H4 (cell line): ENCODE measurements around the gene GAL3ST2. TPM values are rescaled to one million over a fixed set of nuclear protein-coding genes. Genes with fewer than 3 reads are reported as not detected.
"Not testable (repeated sequence)": the region's sequence is repeated elsewhere in the genome, so short reads cannot be mapped to it uniquely, and the experiment has no call there.

Source experiments
- DNase-seq: peaks from one replicate; pipeline ENCODE4 v3.0.0-alpha.2; 2015; ENCODE audit warnings: low spot score
- total RNA-seq: library from RNA; depleted of rRNA; stranded (reverse); fragments of >200 nt; shearing (Covaris generic); gene quantifications from 2 replicates; pipeline ENCODE4 v1.2.3, GENCODE V29; 2014

GAL3ST2 gene
- total RNA-seq, 1 experiment from 2014 or later, result not detected

DNA sequence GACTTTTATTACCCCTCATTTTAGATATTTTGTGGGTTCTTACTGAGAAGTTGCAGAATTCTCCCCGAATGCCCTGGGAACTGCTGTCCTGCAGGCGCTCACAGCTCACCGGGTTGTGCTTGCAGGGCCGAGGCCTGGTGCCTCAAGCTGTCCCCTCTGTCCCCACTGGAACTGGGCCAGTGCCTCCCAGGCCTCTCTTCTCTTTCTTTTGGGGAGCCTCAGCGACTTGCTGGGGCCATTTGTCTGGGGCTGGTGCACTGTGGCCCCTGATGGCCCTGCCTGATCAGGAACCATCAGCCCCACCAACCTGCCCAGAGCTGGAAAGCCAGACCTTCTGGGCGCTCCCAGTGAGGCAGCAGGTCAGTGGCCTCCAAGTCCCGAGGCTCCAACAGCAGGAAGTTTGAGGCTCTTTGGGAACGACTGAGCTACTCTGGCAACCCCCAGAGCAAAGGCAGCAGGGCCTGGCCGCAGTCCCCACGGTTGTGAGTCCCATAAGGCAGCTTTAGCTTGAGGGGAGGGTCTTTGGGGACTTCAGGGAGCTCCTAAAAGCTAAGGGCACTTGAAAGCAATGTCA, 17.7 kb downstream of the GAL3ST2 start:
- DNase-seq, result no peak

DNA sequence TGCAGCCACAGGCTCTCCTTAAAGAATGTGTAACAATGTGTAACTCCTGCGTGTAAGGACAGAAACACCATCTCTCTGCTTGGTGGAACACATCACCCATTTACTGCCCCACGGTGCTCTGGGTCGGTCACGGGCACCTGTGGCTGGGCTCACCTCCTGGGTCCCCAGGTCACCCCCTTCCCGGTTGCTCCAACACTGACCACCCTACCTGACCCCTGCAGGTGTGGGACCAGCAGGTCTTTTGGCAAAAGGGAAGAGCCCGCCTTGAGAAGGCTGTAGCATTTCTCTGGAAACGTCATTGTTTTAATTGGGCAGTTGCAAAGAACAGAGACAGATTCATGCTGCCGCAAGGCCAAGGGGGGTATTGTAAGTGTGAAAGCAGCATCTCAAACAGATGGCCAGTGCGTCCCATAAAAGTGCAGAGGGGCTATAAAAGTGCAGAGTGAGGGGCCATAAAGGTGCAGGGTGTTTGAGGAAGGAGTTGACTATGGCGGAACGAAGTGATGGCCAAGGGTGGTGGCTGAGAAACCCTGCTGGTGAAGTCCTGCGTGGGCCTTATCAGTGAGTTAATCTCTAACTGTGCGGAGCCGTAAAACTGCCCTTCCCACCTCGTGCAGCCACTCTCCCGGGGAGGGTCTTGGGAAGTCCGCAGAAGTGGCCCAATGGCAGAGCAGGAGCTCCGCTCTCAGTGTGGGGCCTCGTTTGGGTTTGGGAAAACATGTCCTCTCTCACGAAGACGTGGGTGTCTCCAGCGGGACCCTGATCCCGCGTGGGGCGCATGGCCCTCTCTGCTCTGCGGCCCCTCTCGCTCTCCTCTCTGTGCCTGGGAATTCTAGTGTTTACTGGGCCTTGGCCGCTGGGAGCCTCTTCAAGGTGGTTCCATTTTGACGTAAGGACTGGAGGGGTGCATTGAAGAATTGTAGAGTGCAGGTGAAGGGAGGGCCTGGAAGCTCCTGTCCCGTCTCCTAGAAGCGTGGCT, 18.7 kb downstream of the GAL3ST2 start:
- no peak for DNase-seq

DNA sequence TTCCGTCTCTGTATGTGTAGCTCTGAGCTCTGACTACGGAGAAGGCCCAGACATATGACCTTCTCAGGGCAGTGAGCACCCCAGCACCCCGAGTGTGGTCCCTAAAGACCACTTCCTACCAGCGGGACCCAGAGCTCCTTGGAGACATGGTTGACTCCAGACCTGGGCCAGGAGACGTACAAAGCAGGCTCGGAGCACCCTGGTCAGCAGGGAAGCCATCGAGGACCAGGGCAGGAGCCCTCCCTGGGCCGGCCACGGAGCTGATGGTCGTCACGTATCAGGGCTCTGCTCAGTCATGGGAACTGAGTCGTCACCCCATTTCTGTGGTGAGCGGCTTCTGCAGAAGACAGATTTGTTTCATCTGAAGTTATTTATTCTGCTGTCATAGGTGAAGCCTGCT, 19.6 kb downstream of the GAL3ST2 start:
- no peak for DNase-seq

DNA sequence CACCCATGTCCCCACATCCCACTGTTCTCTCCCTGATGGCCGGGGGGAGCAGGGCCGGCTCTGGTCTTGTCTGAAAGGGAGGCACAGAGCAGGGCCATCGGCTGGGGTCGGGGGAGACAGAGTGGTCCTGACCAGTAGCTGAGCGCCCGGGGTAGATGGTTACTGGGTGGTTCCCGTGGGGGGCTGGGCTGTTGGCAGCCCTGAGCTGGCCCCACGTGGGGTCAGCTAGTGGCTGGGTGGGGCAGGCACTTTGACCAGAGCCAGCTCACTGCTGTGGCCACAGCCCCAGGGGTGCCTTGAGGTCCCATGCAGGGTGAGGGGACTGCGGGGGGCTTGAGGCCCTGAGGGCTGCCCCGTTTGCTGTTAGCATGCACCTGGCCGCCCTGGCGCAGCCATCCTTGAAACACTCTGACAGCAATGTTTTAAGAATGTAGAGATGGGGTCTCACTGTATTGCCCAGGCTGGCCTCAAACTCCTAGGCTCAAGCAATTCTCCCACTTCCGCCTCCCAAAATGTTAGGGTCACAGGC, 20.1 kb downstream of the GAL3ST2 start:
- no peak for DNase-seq

DNA sequence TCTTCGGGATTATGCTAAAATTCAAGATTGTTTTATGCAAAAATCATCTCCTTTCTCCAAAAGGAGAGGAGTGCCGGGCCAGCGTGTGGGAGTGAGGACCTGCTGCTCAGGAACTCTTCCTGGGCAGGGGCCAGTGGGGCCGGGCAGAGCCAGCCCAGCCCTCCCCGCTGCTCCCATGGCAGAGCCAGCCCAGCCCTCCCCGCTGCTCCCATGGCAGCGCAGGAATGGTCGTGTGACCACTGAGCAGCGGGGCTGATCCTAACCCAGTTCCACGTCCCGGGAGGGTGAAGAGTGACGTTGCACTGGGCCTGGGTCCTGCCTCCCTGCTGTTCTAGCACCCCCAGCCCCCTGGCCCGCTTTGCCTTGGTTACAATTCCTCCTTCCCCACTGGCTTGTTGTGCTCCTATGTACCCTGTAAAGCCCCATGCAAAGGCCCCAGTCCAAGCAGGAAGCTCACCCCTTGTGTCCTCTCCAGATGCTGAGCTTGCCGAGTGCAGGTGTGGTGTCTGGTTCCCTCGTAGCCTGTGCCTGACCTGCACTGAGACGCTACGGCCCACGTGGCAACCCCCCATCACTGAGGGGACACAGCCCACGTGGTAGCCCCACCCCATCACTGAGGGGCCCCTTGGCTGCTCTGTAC, 20.9 kb downstream of the GAL3ST2 start:
- no peak for DNase-seq

DNA sequence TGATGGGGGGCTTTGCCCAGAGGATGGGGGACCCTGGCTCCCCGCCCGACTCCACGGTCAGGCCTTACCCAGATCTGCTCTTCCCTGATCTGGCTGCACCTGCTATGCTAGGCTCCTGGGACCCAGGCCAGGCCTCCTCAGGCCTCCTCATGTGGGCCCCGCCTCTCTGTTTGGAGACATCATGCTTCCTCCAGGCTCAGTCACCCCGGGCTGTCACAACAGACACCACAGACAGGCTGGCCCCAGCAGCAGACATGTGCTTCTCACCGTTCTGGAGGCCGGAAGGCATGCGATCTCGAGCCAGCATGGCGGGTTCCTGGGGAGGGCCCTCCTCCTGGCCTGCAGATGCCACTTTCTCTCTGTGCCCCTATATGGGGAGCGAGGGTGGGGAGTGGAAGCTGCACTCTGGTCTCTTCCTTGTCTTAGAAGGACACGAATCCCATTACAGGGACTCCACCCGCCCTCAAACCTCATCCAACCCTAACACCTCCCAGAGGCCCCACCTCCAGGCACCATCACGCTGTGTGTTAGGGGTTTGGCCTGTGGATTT, 21.5 kb downstream of the GAL3ST2 start:
- no peak for DNase-seq

DNA sequence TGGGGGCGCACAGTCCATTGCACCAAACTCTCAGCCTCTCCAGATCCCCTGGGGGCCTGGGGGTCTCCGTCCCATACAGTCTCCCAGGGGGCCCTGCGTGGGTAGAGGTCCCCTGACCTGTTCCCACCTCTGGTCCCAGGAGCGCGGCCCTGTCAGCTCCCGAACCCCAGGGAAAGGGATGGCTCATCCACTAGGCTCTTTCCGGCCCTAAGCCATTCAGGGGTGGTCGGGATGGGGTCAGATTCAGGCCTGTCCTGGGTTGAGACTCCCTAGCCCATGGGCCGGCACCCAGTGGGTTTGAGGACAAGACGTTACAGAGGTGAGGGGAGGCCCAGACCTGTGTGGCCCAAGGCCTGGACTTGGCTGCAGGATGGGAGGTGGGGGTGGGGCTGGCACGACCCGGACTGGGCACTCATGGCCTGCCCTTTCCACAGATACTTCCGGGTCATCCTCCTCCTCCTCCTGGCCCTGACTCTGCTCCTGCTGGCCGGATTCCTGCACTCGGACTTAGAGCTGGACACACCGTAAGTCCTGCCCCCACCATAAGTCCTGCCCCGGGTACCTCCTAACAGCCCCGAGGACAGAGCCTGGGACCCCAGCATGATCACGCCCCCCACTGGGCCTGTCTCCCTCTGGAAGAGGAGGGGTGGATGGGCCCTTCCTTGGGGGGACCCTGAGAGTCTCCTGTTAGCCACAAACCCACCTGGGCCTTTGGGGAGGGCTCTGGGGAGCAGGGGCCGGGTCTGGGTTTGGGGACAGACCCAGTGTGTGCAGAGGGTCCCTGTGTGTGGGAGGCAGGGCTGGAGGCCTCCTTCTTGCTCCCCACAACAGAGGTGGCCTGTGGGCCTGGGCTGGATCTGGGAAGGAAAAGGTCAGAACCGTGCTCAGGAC, 22.3 kb downstream of the GAL3ST2 start:
- DNase-seq, result no peak

DNA sequence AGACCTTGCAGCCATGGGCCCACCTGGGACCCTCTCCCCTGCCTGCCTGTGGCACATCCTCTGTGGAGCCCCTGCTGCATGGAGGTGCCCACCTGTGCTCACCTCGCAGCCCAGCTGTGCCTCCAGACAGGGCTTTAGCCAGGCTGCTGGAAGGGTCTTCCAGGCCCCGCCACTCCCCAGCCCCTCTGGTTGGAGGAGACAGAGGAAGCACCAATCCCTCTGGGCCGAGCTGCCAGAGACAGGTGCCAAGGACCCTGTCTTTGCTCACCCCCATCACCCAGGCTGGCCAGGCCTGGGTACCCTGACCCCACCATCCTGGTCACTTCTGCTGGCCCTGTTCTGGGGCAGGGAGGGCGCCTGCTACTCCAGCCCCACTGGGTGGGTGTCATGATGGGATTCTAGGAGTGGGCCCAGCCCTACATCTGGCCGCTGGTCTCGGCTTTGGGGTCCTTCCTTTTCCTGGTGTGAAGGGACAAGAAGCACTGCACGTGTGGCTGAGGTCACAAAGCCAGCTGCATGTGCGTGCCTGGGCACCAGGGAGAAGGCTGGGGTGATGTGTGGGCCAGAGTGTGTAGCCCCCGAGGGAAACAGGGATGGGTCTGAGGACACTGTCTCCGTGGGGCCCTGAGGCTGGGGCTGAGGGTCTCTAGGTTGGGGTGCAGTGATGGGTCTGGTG, 23.0 kb downstream of the GAL3ST2 start:
- no peak for DNase-seq

DNA sequence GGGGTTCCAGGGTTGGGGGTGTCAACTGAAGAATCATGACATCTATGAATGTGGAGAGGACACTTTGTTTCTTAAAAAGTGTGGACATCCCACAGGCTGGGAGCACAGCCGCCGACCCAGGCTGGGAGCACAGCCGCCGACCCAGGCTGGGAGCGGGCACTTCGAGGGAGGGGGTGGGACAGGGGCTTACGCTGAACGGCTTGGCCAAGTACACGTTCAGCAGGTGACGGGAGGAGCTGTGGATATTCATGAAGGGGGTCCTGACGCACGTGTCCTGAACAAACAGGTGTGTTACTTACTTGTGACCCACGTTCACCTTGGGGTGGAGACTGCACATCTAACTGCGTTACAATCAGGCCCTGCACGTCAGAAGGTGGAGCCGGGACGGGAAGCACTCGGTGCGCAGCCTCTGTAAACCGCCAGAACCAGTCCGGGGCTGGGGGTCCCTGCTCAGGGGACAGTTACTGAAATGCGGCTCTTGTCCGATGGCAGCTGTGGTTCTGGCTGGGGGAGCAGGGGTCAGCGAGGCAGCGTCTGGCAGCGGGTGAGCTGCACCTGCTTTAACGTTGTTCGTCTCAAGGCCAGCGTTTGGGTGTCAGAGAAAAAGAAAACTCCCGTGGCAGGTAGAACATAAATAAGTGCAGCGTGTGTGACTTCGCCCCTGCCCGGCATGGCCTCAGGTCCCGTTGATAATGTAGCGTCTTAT, 23.7 kb downstream of the GAL3ST2 start:
- DNase-seq, result not testable (repeated sequence)

DNA sequence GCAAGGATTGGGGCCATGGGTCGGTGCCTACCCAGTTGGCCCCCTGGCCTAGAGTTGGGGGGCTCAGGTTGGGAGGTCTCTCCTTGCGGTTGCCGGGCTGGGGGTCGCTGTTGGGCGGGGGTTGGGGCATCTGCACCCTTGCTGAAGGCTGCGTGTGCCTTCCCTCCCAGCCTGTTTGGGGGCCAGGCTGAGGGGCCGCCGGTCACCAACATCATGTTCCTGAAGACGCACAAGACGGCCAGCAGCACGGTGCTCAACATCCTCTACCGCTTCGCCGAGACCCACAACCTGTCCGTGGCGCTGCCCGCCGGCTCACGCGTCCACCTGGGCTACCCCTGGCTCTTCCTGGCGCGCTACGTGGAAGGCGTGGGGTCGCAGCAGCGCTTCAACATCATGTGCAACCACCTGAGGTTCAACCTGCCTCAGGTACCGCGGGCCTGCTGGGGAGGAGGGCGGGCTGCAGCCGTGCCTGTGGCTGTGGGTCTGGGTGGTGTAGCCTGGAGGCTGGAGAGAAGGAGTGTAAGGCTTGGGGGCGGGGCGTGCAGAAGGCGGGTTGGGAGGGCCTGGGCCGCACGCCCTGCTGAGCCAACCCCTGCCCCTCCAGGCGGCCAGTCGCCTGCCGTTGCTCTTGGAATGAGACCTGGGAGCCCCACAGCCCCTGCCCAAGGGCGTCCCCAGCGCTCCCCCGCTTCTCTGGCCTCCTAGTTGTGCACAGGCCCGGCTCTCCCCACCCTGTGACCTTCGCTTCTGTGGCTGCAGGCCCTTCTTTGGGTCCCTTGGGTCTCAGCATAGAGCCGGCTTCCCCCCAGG, 25.2 kb downstream of the GAL3ST2 start:
- DNase-seq, result no peak

DNA sequence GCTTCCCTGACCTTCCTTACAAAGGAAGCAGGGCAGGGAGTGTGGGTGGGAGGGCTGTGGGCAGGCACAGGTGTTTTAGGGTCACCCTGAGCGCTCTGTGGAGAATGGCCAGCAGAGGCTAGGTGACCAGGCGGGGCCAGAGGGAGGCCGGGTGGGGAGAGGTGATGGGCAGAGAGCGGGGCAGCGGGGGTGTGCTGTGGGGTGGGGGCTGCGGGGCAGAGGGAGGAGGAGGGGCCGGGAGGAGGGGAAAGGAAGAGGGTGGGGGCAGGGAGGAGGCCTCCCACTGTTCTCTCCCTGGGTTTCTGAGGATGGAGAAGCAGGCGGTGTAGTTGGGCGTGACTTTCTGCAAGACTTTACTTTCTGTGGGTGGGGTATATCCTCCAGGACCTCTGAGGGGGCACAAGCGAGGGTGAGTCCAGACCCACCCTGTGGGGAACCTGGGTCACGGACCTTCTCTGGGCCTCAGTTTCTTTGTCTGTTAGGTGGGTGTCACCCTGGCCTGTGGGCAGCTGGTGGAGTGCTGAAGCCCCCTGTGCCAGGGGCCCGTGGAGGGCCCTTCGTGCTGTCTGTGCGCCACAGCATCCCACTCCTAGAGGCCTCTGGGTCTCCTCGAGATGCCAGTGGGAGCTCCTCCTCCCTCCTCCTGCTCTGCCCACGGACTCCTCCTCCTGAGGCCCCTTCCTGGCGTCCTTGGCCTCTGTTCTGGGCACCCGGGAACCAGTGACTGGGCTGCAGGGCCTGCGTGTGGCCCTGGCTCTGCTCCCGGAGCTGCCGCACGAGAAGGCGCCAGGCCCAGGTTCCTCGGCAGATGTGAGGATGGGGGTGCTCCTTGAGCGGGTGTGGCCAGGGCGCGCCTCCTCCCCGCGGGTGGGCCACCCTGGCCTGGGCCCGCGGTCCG, 26.0 kb downstream of the GAL3ST2 start:
- no peak for DNase-seq

DNA sequence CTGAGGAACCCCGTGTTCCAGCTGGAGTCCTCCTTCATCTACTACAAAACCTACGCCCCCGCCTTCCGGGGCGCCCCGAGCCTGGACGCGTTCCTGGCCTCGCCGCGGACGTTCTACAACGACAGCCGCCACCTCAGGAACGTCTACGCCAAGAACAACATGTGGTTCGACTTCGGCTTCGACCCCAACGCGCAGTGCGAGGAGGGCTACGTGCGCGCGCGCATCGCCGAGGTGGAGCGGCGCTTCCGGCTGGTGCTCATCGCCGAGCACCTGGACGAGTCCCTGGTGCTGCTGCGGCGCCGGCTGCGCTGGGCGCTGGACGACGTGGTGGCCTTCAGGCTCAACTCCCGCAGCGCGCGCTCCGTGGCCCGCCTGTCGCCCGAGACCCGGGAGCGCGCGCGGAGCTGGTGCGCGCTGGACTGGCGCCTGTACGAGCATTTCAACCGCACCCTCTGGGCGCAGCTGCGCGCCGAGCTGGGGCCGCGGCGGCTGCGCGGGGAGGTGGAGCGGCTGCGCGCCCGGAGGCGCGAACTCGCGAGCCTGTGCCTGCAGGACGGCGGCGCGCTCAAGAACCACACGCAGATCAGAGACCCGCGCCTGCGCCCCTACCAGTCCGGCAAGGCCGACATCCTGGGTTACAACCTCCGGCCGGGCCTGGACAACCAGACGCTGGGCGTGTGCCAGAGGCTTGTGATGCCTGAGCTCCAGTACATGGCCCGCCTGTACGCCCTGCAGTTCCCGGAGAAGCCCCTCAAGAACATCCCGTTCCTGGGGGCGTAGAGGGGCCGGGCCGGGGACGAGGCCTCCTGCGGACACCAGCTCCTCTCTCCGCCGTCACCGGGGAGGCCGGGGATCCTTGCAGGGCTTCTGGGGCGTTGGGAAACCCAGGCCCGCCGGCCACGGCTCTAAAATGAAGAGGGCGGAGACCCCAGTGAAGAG, 27.0 kb downstream of the GAL3ST2 start:
- DNase-seq, result no peak

DNA sequence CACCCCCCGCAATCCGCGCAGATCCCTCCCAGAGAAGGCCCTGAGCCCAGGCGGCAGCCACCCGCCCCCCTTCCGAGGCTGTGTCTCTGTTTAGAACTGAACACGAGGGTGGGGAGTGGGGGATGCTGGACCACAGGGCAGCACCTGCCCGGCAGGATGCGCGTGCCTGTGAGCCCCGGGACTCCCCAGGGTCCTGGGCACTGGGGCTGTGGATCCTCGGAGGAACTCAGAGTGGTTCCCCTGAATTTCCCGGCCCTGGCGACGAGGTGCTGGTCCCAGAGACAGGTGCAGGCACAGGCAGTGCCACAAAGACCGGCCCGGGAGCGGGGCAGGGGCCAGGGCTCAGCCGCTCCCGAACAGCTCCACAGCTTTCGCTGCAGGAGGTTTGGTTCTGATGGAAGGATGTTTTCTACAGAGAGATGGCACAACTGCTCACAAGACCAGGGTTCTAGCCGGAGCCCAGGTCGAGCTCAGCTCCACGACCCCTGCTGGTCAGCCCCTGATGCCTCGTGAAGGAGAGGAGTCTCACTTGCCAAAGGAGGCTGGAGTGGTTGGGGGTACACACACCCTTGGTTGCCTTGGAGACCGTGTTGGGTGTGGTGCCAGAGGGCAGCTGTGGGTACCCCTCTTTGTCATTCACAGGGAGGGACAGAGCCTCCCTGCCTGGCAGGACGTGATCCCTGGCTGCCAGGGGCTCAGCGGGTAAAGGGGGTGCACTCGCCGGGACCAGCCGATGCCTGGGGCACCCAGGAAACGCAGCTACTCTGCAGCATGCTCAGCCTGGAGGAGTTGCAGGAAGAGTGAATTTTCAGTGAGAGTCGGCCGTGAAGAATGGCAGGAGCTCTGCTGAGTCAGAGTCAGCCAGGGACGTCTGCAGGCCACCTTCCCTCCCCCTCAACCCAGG, 28.0 kb downstream of the GAL3ST2 start:
- no peak for DNase-seq

DNA sequence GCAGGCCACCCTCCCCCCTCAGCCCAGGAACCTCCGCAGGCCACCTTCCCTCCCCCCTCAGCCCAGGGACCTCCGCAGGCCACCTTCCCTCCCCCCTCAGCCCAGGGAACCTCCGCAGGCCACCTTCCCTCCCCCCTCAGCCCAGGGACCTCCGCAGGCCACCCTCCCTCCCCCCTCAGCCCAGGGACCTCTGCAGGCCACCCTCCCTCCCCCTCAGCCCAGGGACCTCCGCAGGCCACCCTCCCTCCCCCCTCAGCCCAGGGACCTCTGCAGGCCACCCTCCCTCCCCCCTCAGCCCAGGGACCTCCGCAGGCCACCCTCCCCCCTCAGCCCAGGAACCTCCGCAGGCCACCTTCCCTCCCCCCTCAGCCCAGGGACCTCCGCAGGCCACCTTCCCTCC, 29.6 kb downstream of the GAL3ST2 start:
- not testable (repeated sequence) for DNase-seq

DNA sequence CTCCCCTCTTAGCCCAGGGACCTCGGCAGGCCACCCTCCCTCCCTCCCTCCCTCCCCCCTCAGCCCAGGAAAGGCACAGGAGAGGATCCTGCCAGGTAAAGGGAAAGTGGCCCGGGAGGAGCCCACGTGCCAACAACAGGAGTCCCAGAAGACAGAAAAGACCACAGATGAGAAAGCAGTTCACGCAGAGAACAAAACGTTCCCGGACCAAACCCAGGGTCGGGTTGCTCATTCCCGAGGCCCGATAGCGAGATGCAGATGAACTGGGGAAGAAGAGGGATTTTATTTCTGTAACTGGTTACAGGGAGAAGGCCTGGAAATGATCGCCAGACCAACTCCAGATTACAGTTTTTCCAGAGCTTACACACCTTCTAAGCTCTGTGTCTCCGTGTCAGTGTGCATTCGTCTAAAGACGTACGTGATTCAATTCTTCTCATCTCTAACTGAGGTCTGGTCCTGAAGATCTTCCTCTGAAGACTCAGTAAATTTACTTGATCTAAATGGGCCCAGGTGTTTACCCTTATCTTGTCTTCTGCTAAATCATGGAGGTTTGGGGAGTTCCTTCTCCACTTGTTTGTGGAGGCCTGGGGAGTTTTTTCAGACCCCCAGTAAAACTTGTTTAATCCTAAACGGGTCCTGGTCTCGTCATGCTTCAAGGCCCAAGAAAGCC, 31.6 kb downstream of the GAL3ST2 start:
- DNase-seq, result no peak
